Stimulated activated CD8-positive, alpha-beta memory T cell treated with anti-CD3 and anti-CD28 coated beads, Interleukin-7, amount 100 ng/mL, for 24 hours (primary cell): ENCODE measurements around the gene RLN3.
A peak's percentile ranks its signal among the peaks of the same experiment; 100 is the strongest.

Source experiments
- DNase-seq: peaks from one replicate; pipeline ENCODE4 v3.0.0-alpha.2; 2020; ENCODE audit warnings: low read depth

The RLN3 gene, protein sequence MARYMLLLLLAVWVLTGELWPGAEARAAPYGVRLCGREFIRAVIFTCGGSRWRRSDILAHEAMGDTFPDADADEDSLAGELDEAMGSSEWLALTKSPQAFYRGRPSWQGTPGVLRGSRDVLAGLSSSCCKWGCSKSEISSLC

DNA sequence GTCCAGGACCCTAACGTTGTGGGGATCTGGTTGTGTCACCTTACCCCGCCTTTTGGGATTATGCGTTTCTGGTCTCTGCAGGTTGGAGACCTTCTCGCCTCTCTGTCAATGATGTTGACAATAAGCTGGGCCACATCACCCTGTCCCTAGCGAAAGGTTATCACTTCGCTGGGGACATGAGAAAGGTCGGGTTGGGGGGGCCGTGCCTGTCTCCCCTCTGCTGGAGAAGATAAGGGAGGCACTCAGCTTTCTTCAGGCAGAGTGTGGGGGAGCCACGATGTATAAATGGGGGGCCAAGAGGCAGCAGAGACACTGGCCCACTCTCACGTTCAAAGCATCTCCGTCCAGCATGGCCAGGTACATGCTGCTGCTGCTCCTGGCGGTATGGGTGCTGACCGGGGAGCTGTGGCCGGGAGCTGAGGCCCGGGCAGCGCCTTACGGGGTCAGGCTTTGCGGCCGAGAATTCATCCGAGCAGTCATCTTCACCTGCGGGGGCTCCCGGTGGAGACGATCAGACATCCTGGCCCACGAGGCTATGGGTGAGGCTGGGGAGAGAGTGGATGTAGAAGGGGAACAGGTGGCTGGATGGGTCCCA, at the start of gene RLN3:
RLN3 (plus strand) TSS at position 293 of the 595 bp plus-strand sequence; CDS start at position 350, 57 bp downstream.
- DNase-seq: no peak

DNA sequence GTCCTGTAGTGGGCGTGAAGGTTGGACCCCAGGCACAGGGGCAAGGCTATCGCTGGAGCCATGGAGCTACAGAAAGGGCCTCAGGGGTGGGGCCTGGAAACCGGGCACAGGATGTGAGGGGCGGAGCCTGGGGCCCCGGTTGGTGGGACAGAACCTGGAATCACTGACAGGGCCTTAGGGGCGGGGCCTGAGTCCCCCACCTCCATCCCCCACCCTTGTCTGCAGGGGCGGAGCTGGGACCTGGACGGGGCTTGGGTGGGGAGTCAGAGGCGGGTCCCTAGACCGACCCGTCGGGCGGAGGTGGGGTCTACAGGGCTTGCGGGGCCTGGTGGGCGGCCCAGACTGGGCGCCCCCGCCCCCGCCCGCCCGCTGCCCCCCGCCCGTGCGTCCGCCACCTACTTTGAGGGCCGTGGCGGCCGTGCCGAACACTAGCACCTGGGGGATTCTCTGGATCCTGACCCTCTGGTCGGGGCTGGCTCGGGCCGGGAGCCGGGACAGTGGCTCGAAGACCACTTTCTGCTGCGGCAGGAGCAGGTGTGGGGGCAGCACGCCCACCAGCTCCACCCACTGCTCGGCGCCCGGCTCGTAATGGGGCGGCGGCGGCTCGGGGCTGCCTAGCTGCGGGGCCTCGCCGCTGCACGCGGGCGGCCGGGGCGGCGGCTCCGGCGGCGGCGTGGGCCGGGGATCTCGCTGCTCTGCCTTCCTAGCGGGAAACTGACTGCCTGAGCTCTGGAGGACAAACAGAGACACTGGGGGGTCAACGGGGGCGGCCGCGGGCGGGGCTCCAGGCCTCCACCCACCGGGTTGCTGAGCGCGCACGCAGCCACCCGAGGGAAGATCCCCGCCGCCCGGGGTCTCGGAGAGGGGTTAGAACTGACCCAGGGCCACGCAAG, 49.4 kb upstream of the RLN3 start:
- DNase-seq: no peak

DNA sequence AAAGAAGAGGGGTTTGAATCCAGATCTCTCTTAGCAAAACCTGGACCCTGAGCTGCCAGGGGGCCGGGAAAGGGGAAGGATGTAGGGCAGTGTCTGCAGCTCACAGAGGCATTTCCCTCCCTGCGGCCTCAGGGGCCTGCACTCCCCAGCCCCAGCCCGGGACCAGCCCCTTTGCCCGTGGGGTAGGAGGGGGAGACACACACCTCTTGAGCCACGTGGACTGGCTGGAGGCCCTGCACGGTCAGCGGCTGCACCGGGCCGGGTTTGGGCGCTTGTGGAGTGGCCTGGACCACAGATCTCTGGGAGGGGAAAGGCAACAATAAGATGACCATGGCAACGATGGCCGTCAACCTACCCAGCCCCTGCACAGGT, 48.7 kb upstream of the RLN3 start:
- no peak for DNase-seq

DNA sequence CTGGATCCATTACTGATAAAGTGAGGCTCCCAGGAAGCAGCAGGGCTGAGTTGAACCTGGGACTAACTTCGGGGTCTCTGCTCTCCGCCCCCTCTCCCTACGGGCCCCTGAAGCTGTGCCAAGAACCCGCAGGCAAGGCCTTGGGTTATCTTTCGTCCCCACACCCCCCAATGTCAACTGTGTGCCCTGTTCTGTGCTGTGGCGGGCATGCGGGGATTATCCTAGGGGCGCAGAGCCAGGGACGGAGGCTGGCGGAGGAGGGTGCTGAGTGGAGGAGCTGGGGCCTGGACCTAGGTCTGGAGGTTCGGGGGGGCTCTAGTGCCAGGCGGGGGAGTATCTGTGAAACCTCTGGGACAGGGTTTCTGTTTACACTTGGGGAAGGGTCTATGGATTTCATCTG, 48.3 kb upstream of the RLN3 start:
- DNase-seq: no peak

DNA sequence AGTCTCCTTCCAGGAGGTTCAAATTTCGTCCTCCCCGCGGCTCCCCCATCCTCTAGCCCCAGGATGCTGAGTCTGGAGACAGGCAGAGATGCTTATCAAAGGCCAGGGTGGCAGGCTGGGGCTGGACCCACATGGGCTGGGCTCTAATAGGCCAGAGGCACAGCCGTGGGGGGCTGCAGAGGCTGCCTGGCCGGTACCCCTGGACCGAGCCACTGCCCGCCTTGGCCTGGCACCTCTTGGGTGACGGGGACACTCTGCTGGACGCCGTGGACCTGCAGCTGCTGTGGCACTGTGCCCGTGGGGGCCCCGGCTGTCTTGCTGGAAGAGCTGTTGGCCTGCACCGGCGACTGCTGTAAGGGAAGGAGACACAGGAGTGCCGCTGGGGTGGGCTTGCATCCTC, 47.6 kb upstream of the RLN3 start:
- DNase-seq: no peak

DNA sequence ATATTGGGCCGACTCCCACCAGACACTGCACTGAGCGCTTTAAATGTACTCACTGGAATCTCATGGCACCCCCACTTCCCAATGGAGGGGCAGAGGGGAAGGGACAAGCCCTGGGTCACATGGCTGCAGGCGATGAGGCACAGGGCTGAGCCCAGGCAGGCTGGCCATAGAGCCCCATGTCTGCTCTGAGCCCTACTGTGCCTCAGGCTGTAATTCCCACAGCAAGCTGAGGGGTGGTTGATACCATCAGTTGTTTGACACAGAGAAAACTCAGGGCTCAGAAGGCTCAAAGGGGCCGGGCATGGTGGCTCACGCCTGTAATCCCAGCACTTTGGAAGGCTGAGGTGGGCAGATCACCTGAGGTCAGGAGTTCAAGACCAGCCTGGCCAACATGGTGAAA, 46.9 kb upstream of the RLN3 start:
- no peak for DNase-seq

DNA sequence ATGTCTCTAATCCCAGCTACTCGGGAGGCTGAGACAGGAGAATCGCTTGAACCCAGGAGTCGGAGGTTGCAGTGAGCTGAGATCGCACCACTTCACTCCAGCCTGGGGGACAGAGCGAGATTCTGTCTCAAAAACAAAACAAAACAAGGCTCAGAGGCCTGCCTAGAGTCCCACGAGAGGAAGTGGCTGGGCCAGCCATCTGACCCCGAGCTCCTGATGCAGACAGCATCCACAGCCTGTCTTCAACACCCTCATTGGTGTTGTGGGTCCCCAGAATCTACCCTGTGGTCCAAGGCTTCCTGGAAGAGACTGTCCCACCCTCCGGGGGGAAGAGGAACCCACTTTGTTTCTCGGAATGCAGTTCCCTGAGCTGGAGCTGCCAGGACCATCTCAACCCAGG, 46.5 kb upstream of the RLN3 start:
- DNase-seq: no peak

DNA sequence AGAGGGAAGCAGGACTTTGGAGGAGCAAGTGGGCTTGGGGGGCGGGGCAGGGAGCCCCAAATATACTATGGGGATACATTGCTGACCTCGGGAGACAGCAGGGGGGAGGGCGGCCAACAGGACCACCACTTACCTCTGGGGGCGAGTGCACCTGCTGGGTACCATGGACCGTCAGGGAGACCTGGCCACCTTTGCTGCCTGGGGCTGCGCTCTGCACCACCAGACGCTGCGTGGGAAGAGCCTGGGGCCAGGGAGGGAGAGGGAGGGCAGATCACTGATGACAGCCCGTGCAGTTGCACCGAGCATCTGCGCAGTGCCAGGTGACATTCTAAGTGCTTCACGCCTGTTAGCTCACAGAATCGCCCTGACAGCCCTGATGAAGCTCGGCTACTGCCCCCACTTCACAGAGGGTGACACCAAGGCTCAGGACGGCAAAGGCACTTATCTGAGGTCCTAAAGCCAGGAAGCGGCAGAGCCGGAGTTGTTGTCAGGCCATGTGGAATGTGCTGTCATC, 45.9 kb upstream of the RLN3 start:
- DNase-seq: no peak

DNA sequence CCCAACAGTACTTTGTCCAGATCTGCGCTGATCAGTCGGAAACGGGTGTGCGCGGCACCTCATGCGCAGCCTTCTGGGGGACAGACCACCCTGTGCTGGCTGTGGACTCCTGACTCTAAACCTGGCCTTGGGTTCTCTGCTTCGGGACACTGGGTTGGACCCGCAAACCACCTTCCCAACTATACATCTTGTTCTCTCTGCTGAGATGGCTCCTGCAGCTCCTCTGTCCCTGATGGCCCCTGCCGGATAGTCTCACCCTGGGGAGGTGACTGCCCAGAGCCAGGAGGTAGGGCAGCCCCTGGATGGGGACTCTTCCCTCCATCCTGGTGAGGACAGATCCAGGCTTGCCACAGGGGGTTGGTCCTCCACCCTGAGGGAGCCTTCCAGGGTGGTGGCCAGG, 45.2 kb upstream of the RLN3 start:
- DNase-seq: no peak

DNA sequence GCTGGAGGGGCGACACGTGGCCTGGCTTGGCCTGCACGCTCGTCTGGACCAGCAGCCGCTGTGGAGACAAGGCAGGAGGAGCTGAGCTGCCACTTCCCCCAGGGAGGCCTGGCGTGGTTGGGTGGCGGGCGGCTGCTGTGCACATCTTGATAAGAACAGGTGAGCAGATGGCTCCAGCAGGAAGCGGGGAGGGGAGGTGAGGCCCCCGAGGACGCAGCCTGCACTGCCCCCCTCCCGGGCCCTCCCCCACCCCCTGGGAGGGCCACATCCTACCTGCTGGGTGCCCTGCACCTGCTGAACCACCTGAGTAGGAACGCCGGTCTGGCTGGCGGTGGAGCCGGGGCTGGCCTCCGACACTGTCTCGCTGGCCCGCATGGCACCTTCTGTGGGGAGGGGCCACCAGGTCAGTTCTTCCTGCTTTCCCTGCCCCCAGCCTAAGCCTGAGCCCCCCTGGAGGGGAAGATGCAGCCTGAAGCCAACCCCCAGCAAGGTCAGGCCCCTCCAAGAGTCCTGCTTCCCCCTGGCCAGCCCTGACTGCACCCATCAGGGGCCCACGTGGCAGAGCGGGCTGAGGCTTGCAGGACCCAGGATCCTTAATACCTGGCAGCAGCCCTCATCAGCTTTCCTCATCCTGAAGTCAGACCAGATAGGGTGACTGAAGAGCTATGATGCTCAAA, 44.6 kb upstream of the RLN3 start:
- DNase-seq: no peak

DNA sequence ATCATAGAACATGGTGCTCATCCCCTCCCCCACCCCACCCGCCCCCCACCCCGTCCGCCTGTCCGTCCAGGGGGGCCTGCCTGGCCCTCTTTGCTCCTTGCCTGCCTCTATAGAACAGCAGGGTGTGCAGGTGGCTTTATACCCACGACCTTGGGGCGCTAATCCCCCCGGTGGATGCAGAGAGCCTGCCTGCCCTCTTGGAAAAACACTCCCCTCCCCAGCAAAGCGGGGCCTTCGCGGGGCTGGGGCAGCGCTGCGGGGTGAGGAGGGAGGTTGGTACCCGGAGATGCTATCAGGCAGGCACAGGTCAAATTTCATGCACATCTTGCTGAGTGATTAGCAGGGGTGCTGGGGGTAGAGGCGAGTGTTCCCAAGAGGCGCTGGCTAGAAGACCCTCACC, 43.8 kb upstream of the RLN3 start:
- no peak for DNase-seq

DNA sequence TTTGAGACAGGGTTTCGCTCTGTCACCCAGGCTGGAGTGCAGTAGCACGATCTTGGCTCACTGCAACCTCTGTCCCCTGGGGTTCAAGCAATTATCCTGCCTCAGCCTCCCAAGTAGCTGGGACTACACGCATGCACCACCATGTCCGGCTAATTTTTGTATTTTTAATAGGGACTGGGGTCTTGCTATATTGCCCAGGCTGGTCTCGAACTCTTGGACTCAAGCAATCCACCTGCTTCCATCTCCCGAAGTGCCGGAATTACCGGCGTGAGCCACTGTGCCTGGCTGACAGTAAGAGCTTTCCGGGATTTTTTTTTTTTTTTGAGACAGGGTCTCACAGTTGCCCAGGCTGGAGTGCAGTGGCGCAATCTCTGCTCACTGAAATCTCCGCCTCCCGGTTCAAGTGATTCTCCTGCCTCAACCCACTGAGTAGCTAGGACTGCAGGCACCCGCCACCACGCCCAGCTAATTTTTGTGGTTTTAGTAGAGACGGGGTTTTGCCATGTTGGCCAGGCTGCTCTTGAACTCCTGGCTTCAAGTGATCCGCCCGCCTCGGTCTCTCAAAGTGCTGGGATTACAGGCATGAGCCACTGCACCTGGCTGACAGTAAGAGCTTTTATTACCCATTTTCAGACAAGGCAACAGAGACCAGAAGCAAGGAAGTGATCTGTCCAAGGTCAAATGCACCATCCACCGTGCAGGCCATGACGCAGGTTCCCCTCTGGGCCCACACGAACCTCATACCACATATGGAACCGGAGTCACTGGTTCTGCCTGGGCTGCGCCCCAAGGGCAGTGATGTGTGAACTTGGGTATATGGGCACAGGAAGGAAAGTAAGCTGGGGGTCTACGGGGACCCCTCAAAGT, 42.8 kb upstream of the RLN3 start:
- no peak for DNase-seq

DNA sequence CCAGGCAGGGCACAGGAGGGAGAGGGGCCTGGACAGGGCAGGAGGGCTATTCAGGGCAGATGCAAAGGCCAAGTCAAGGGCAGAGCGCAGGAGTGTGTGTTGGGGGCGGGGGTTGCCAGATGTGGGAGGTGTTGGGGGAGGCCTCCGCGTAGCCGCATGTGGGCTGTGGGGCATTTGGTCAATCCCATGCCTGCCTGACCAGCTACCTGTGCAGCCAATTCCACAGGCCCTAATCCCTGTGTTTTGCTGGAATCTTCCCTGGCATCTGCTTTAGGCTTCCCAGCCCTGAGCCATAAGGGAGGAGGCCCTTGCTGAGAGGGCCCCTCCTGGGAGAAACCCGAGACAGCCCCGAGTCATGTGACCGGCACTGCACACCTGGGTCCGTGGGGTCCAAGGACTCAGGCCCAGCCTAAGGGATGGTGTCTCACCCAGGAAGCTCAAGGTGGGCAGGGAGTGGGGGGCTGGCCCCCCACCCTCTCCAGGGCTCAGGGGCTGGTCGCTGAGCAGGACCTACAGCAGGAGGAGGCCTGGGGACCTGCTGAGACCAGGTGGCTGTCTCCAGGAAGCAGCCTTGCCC, 42.1 kb upstream of the RLN3 start:
- no peak for DNase-seq

DNA sequence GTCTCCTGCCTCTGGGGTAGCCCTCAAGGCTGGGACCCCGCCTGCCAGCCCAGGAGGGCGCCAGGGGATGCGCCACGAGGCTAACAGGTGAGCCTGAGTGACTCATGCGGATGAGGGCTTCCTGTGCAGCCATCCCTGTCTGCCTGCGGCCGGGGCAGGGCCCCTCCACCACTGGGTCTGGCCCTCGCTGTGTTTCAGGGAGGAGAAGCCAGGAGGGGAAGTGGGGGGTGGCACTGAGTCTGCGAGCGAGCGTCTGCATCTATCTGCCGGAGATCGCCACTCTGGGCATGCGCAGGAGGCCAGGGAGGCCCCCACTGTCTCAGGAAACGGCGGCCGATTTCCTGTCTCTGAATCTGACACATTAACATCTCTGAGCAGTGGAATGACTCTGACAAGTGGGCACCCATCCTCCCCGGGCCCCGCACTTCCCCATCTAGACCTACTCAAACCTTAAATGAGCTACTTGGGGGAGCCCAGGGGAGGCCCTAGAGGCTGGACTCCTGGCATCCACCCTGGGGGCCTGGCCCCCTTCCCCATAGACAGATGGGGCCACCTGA, 41.5 kb upstream of the RLN3 start:
- DNase-seq: peak; percentile 96

DNA sequence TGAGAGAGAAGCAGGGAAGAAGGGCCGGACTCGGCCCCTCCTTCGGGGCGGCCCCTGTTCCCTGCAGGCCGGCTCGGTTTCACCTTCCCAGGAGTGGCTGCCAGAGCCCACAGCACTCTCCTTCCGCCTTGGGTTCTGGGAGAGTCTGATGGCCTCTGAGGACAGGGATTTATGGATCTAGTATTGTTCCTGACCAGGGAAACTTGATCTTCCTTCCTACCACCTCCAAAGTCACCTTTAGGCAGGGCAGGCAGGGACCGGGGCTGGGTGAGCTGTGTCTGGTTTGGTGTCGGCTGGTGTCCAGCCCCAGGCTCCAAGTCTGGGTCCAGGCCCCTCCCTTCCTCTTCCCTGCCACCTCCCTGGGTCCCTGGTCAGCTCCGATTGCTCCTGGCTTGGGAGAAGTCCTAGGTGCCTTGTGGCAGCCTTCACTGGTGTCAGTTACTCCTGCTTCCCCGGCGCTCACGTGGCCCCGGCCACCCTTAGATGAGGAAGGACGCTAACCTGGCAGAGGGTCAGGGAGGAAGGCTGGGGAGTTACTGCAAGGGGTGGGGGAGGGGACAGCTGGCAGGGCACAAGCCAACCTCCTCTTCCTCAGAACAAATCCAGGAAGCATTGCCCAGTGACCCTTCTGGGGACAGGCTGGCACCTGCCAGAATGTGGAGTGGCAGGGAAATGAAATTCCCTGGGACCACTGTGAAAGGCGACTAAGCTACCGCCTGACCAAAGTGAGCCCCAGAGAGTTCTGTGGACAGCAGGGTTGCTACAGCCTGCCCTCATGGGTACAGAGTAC, 40.7 kb upstream of the RLN3 start:
- DNase-seq: no peak

DNA sequence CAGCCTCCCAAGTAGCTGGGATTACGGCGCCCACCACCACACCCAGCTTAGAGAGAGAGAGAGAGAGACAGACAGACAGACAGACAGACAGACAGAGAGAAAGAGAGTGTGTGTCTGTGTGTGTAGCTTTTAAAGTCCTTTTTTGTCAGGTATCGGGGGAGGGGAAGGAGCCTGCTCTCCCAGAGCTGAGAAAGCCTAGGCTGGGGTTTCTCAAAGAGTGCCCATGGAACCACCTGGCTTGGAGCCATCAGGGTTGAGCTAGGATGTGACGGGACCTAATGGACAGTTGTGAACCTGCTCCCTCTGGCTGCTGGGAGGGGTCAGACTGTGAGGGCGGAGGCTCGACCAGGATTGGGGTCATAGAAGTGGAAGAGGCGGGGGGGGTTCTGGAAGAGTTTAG, 38.5 kb upstream of the RLN3 start:
- DNase-seq: no peak

DNA sequence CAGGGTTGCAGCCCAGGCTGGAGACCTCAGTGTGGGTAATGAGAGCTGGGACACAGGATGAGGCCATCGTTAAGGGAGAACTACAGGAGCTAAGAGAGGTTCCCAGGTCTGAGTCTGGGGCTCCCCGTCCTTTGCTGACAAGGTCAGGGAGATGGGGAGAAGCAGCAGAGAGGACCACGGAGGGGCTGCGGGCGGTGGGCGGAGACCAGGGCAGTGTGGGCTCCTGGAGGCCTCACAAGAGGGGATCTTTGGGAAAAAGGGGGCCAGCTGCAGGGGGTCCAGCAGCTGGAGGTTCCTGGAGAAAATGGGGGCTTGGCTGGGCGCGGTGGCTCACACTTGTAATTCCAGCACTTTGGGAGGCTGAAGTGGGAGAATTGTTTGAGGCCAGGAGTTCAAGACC, 37.9 kb upstream of the RLN3 start:
- DNase-seq: no peak

DNA sequence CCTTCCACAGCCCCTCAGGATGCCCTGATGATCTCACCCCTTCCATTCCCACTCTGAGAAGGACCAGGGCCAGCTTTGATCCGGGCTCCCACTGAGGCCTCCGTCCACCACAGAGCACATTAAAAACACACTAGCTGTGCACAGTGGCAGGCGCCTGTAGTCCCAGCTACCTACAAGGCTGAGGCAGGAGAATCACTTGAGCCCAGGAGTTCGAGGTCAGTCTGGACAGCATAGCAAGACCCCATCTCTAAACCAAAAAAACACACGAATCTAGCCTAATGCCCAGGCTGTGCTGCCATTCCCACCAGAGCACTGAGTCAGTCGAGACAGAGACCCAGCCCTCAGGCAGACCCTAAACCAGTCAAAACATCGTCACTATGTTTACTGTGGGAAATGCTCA, 35.9 kb upstream of the RLN3 start:
- no peak for DNase-seq

DNA sequence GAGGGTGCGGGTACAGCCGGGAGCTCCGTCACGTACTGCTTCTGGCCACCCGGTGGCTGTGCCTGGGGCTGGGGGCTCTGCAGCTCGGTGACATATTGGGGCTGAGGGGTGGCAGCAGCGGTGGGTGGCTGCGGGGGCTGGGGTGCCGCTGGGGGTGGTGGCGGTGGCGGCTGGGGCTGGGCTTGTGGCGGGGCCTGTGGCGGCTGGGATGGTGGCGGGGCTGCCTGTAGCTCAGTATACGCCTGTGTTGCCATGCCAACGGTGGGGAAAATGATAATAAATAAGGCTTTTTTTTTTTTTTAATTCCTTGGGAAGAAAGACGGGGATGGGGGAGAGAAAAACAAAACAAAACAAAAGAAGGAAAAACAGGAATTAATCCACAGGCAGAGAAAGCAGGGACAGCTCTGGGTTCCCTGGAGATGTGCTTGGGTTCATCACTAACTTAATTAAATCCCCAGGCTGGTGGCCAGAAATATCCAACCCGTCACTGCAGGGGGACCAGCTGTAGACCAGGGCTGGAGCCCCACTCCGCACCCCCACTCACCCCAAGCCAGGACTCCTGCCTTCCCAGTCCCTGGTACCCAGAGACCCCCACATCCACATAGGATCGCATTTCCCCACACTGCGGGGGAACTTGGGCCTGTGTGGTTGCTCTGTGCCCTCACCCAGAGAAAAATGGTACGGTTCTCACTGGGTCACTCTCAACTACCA, 34.2 kb upstream of the RLN3 start:
- no peak for DNase-seq
